Measurements from ENCODE around the gene FMO5. TPM values are rescaled to one million over a fixed set of nuclear protein-coding genes. Genes with fewer than 3 reads are reported as not detected.
A peak's percentile ranks its signal among the peaks of the same experiment; 100 is the strongest.

FMO5 gene
- total and polyA plus RNA-seq, 2 donors (not counting 1 experiment from before 2014, with no cell fraction given): 4.4 to 7.8 TPM

DNA sequence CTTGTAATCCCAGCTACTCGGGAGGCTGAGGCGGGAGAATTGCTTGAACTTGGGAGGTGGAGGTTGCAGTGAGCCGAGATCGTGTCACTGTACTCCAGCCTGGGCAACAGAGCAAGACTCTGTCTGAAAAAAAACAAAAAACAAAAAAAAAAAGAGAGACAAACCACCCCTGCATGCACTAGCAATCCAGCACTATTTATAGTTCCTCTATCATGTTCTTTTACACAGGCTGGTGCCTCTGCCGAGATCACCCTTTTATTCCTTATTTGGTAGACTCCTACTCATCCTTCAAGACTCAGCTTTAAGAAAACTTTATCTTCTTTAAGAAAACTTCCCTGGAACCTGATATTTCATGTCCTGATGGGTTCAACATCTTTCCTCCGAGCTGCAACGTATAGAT, 10.8 kb downstream of the FMO5 start:
- CTCF ChIA-PET: no interaction called here
- WGBS (ENCODE audit: insufficient coverage): 2% methylated on average over 3 of the region's 7 CpGs

GRCh38 chr1:147213271-147213670, 11.9 kb downstream of the FMO5 start:
- Histone ChIP-seq H3K4me1 (ENCODE audit: control insufficient read depth in 2 of 2, insufficient read depth in 2 of 2, low read length in 2 of 2) (peaks cover 11 to 24% of the 10 kb centered on the region in 2 donors), H4K20me1 (ENCODE audit: control insufficient read depth, insufficient read depth, low read length, poor library complexity, severe bottlenecking) (no peaks in the 10 kb centered on the region), H3K9me3 (ENCODE audit: control extremely low read depth in 1 of 3, control insufficient read depth in 2 of 3, insufficient read depth in 1 of 3, low read length in 2 of 3) (no peaks in the 10 kb centered on the region), H3K4me3 (ENCODE audit: control extremely low read depth in 1 of 5, extremely low read depth in 1 of 5, insufficient read depth in 1 of 5, low read depth in 2 of 5, low read length in 4 of 5) (no peak overlapping the region), H3K79me2 (ENCODE audit: control insufficient read depth, insufficient read depth, low read length) (peaks cover 11% of the 10 kb centered on the region), H3K9ac (ENCODE audit: low read length) (no peak overlapping the region), H3K27ac (ENCODE audit: low read length in 2 of 2) (no peak overlapping the region), H2AFZ (ENCODE audit: insufficient read depth, low read depth, low read length, poor library complexity, severe bottlenecking) (no peak overlapping the region), H3K4me2 (replicated peaks; ENCODE audit: low read depth, low read length, poor library complexity, severe bottlenecking) (peak overlapping the region; percentile 29), H3K27me3 (replicated peaks in 1 of 4; ENCODE audit: control extremely low read depth in 1 of 4, control insufficient read depth in 3 of 4, insufficient read depth in 4 of 4, low read length in 3 of 4) (no peaks in the 10 kb centered on the region), H3K36me3 (replicated peaks in 1 of 2; ENCODE audit: control extremely low read depth in 1 of 2, control insufficient read depth in 1 of 2, extremely low read depth in 1 of 2, insufficient read depth in 2 of 2, low read length in 1 of 2) (peaks cover 0 to 2% of the 10 kb centered on the region in 2 experiments)
- H3K27ac Mint-ChIP-seq: no peak overlapping the region
- POLR2A ChIA-PET: no interaction called here
- intact Hi-C loops (cut with micrococcal nuclease): no loop called here
- TF ChIP-seq EZH2 (IDR thresholded peaks at IDR 0.05; ENCODE audit: borderline replicate concordance, insufficient read depth, low read depth, low read length, poor library complexity, severe bottlenecking): no peak
- TF ChIP-seq, protein P1, sequence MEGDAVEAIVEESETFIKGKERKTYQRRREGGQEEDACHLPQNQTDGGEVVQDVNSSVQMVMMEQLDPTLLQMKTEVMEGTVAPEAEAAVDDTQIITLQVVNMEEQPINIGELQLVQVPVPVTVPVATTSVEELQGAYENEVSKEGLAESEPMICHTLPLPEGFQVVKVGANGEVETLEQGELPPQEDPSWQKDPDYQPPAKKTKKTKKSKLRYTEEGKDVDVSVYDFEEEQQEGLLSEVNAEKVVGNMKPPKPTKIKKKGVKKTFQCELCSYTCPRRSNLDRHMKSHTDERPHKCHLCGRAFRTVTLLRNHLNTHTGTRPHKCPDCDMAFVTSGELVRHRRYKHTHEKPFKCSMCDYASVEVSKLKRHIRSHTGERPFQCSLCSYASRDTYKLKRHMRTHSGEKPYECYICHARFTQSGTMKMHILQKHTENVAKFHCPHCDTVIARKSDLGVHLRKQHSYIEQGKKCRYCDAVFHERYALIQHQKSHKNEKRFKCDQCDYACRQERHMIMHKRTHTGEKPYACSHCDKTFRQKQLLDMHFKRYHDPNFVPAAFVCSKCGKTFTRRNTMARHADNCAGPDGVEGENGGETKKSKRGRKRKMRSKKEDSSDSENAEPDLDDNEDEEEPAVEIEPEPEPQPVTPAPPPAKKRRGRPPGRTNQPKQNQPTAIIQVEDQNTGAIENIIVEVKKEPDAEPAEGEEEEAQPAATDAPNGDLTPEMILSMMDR (IDR thresholded peaks at IDR 0.05): no peak
- H3K9me3 Mint-ChIP-seq (ENCODE audit: insufficient read depth): no peaks in the 10 kb centered on the region
- no peak for ATAC-seq (ENCODE audit: low read depth)
- no peaks in the 10 kb centered on the region for H3K27me3 Mint-ChIP-seq
- DNase-seq: no peak
- peaks cover 27% of the 10 kb centered on the region for H3K4me1 Mint-ChIP-seq
- H3K4me3 Mint-ChIP-seq: no peak overlapping the region
- CTCF ChIA-PET: no interaction called here

More for the DNA sequence above, 10.8 kb downstream of the FMO5 start:
- POLR2A ChIA-PET: no interaction called here
- no peak overlapping the region for H3K27ac ChIP-seq (ENCODE audit: low read length in 2 of 2)
- no peaks in the 10 kb centered on the region for H3K27me3 ChIP-seq (replicated peaks in 1 of 4; ENCODE audit: control extremely low read depth in 1 of 4, control insufficient read depth in 3 of 4, insufficient read depth in 4 of 4, low read length in 3 of 4)
- H3K4me3 Mint-ChIP-seq: peak overlapping the region; percentile 57
- H3K79me2 ChIP-seq (ENCODE audit: control insufficient read depth, insufficient read depth, low read length): peaks cover 11% of the 10 kb centered on the region
- intact Hi-C loops (cut with micrococcal nuclease): no loop called here
- no peaks in the 10 kb centered on the region for H3K9me3 ChIP-seq (ENCODE audit: control extremely low read depth in 1 of 3, control insufficient read depth in 2 of 3, insufficient read depth in 1 of 3, low read length in 2 of 3)
- TF ChIP-seq EZH2 (IDR thresholded peaks at IDR 0.05; ENCODE audit: borderline replicate concordance, insufficient read depth, low read depth, low read length, poor library complexity, severe bottlenecking): no peak
- TF ChIP-seq, protein P1 (IDR thresholded peaks at IDR 0.05): no peak
- no peaks in the 10 kb centered on the region for H4K20me1 ChIP-seq (ENCODE audit: control insufficient read depth, insufficient read depth, low read length, poor library complexity, severe bottlenecking)
- no peak overlapping the region for H3K4me3 ChIP-seq (ENCODE audit: control extremely low read depth in 1 of 5, extremely low read depth in 1 of 5, insufficient read depth in 1 of 5, low read depth in 2 of 5, low read length in 4 of 5)
- H3K9ac ChIP-seq (ENCODE audit: low read length): no peak overlapping the region
- H2AFZ ChIP-seq (ENCODE audit: insufficient read depth, low read depth, low read length, poor library complexity, severe bottlenecking): no peak overlapping the region
- DNase-seq (no peak), ATAC-seq (ENCODE audit: low read depth) (peak; percentile 39)
- H3K27me3 Mint-ChIP-seq: no peaks in the 10 kb centered on the region
- peaks cover 11 to 24% of the 10 kb centered on the region in 2 donors for H3K4me1 ChIP-seq (ENCODE audit: control insufficient read depth in 2 of 2, insufficient read depth in 2 of 2, low read length in 2 of 2)
- peak overlapping the region; percentile 29 for H3K4me2 ChIP-seq (replicated peaks; ENCODE audit: low read depth, low read length, poor library complexity, severe bottlenecking)
- H3K27ac Mint-ChIP-seq: peak overlapping the region; percentile 43
- H3K36me3 ChIP-seq (replicated peaks in 1 of 2; ENCODE audit: control extremely low read depth in 1 of 2, control insufficient read depth in 1 of 2, extremely low read depth in 1 of 2, insufficient read depth in 2 of 2, low read length in 1 of 2): peaks cover 0 to 2% of the 10 kb centered on the region in 2 experiments
- H3K4me1 Mint-ChIP-seq: peaks cover 27% of the 10 kb centered on the region
- no peaks in the 10 kb centered on the region for H3K9me3 Mint-ChIP-seq (ENCODE audit: insufficient read depth)

Data from B cell (primary cell).